Measurements from ENCODE around the gene DNAH2. TPM values are rescaled to one million over a fixed set of nuclear protein-coding genes. Genes with fewer than 3 reads are reported as not detected.
A peak's percentile ranks its signal among the peaks of the same experiment; 100 is the strongest.

The DNAH2 gene, protein sequence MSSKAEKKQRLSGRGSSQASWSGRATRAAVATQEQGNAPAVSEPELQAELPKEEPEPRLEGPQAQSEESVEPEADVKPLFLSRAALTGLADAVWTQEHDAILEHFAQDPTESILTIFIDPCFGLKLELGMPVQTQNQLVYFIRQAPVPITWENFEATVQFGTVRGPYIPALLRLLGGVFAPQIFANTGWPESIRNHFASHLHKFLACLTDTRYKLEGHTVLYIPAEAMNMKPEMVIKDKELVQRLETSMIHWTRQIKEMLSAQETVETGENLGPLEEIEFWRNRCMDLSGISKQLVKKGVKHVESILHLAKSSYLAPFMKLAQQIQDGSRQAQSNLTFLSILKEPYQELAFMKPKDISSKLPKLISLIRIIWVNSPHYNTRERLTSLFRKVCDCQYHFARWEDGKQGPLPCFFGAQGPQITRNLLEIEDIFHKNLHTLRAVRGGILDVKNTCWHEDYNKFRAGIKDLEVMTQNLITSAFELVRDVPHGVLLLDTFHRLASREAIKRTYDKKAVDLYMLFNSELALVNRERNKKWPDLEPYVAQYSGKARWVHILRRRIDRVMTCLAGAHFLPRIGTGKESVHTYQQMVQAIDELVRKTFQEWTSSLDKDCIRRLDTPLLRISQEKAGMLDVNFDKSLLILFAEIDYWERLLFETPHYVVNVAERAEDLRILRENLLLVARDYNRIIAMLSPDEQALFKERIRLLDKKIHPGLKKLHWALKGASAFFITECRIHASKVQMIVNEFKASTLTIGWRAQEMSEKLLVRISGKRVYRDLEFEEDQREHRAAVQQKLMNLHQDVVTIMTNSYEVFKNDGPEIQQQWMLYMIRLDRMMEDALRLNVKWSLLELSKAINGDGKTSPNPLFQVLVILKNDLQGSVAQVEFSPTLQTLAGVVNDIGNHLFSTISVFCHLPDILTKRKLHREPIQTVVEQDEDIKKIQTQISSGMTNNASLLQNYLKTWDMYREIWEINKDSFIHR (N-terminal part only)
- total RNA-seq (0.11 TPM in 1 of 2 replicates, not detected in the other), polyA plus RNA-seq (0.06 and 0.10 TPM in 2 replicates), polyA minus RNA-seq (0.11 and 0.34 TPM in 2 replicates), Bru-seq, nascent RNA (percentile 5 among the genes with signal in this experiment), BruChase-seq, experiment 1, labeled RNA remaining after a 6-hour chase (percentile 1 among the genes with signal in this experiment), BruChase-seq, experiment 2, labeled RNA remaining after a 2-hour chase (not detected)
- polyA plus RNA-seq (2011; cell fraction: cytosol; rRNA removed): 0.03 and 0.04 TPM in 2 replicates
- 0.29 and 0.34 TPM in 2 replicates for polyA plus RNA-seq (2011; cell fraction: nucleus; rRNA removed)
- polyA plus RNA-seq (2012): 0.07 TPM in 1 of 2 replicates, not detected in the other
- 1.2 TPM for polyA minus RNA-seq (2011; cell fraction: cytosol; rRNA and poly(A)+ RNA removed)
- 0.43 and 1.2 TPM in 2 replicates for polyA minus RNA-seq (2011; cell fraction: nucleus; rRNA and poly(A)+ RNA removed)
- long read RNA-seq, partial matches to known transcripts: 0 of 1 reads
- long read RNA-seq, other reads (novel, unspliced or antisense): 1 of 1 reads

DNA sequence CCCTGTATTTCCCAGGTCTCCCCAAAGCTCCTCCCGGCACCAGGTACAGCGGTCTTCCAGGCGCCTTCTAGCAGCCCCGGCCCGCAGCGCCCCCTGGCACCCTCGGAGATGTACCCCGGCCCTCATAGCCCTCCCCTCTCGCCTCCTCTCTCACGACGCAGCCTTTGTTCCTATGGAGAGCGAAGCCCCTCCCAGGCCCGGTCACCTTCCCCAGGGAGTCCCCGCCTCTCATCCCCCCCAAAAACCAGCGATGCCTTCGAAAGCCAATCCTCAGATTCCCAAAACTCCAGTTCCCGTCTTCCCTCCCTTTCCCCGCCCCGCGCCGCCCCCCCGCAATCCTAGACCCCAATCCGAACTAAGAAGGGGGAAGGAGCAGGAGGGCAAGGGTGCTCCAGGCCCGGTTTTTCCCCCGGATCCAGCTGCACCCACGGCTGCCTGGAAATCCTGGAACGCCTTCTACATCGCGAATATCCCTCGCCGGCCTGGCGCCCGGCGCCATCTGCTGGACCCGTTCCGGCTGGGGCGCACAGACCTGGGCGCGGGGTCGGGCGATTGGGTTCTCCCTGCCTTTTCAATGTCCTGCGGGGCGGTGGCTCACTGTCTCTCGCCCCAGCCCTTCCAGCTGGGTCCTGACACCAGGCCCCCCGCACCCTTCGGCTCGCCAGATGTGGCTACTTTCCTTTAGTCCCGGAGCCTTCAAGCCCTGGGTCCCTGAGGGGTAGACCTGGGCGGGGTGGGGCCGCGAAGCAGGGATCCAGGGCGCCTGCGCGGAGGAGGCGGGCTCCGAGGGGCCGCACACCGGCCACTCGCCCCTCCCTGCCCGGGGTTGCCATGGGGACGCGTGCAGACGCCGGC is at the start of gene DNAH2:
Gene DNAH2, plus strand, starts transcription at position 844 of the 855 bp plus-strand sequence. CDS start 1,991 bp downstream, outside the sequence.
- H3K9me3 ChIP-seq (replicated peaks; ENCODE audit: control insufficient read depth, insufficient read depth, low read length): no peaks in the 10 kb centered on the region
- H3K4me1 ChIP-seq (ENCODE audit: control insufficient read depth, extremely low read depth, insufficient read depth, low read length): peaks cover 5% of the 10 kb centered on the region
- peak within 1 kb of the TSS; percentile 98 for H2AFZ ChIP-seq (ENCODE audit: low read depth, low read length)
- H3K79me2 ChIP-seq (ENCODE audit: control insufficient read depth, insufficient read depth, low read length): no peaks in the 10 kb centered on the region
- H3K27me3 ChIP-seq (ENCODE audit: control insufficient read depth in 2 of 2, insufficient read depth in 2 of 2, low read length in 2 of 2): peaks cover 23 to 29% of the 10 kb centered on the region in 2 experiments
- dilution Hi-C loops (cut with MboI; ENCODE audit: extremely low pct_ligation_motif_present, low sequenced_read_pairs): no loop called here
- H3K36me3 ChIP-seq (ENCODE audit: control insufficient read depth in 2 of 2, extremely low read depth in 1 of 2, insufficient read depth in 2 of 2, low read length in 2 of 2): no peaks in the 10 kb centered on the region
- peak; percentile 81 for FAIRE-seq
- peak within 1 kb of the TSS; percentile 53 to 69 (median 63) for H3K4me3 ChIP-seq (replicated peaks in 1 of 3; ENCODE audit: insufficient read depth in 1 of 3, low read depth in 1 of 3, low read length in 3 of 3)
- peak within 1 kb of the TSS; percentile 89 for H3K4me2 ChIP-seq (ENCODE audit: insufficient read depth, low read length)
- H3K9me1 ChIP-seq (replicated peaks; ENCODE audit: control insufficient read depth, extremely low read depth, insufficient read depth, low read length): no peaks in the 10 kb centered on the region
- ChIA-PET CTCF (interaction anchor here (0.6 to 4.5 kb wide), 15 partner anchors 9 to 473 kb away, joined by 3 to 45 read pairs (median 5); partner anchors contain the start of genes EFNB3, FXR2, SAT2 and TP53), POLR2A (no interaction called here)
- H3K27ac ChIP-seq (ENCODE audit: insufficient read depth, low read depth, low read length): no peak within 1 kb of the TSS
- TF ChIP-seq, protein P1, sequence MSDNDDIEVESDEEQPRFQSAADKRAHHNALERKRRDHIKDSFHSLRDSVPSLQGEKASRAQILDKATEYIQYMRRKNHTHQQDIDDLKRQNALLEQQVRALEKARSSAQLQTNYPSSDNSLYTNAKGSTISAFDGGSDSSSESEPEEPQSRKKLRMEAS (IDR thresholded peaks at IDR 0.05; ENCODE audit: insufficient read depth, insufficient read length): no peak
- TF ChIP-seq EZH2 (IDR thresholded peaks at IDR 0.05; ENCODE audit: borderline replicate concordance, low read depth, low read length, severe bottlenecking) (no peak), JUN (IDR thresholded peaks at IDR 0.05; ENCODE audit: borderline replicate concordance, insufficient read depth, insufficient read length, low read depth) (no peak), FOS (IDR thresholded peaks at IDR 0.05; ENCODE audit: borderline replicate concordance, insufficient read depth, low read length) (no peak), POLR2AphosphoS5 (IDR thresholded peaks at IDR 0.05; ENCODE audit: insufficient read depth, low read depth, low read length) (peak; percentile 48), GATA2 (IDR thresholded peaks at IDR 0.05; ENCODE audit: insufficient read depth, insufficient read length, low read depth, low read length) (no peak), MYC (IDR thresholded peaks at IDR 0.05; ENCODE audit: low read depth, low read length) (no peak), POLR2A (IDR thresholded peaks at IDR 0.05; ENCODE audit: low read depth, low read length) (no peak)
- TF ChIP-seq, protein P2, sequence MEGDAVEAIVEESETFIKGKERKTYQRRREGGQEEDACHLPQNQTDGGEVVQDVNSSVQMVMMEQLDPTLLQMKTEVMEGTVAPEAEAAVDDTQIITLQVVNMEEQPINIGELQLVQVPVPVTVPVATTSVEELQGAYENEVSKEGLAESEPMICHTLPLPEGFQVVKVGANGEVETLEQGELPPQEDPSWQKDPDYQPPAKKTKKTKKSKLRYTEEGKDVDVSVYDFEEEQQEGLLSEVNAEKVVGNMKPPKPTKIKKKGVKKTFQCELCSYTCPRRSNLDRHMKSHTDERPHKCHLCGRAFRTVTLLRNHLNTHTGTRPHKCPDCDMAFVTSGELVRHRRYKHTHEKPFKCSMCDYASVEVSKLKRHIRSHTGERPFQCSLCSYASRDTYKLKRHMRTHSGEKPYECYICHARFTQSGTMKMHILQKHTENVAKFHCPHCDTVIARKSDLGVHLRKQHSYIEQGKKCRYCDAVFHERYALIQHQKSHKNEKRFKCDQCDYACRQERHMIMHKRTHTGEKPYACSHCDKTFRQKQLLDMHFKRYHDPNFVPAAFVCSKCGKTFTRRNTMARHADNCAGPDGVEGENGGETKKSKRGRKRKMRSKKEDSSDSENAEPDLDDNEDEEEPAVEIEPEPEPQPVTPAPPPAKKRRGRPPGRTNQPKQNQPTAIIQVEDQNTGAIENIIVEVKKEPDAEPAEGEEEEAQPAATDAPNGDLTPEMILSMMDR (IDR thresholded peaks at IDR 0.05; ENCODE audit: extremely low read depth in 1 of 2, insufficient read depth in 1 of 2, low read depth in 1 of 2, low read length in 2 of 2): peak; percentile 35 to 66
- no TSS peak for BruUV-seq (replicated peaks)
- H4K20me1 ChIP-seq (replicated peaks; ENCODE audit: control insufficient read depth, extremely low read depth, insufficient read depth, low read length): no peaks in the 10 kb centered on the region
- peak; percentile 81 for DNase-seq (ENCODE audit: low read depth, low spot score)
- peak within 1 kb of the TSS; percentile 52 for H3K9ac ChIP-seq (replicated peaks; ENCODE audit: extremely low read depth, insufficient read depth, low read length)
- intact Hi-C loops (cut with micrococcal nuclease): loop anchor here (1.0 kb wide), 3 partner anchors 12 to 83 kb away; partner anchors contain the start of genes EFNB3 and WRAP53
